HL-60/S4 treated with retinoic acid at 250 ng/mL for 4 days and 3 days (cell line): ENCODE measurements around the gene RUFY1.
"Not testable (repeated sequence)": the region's sequence is repeated elsewhere in the genome, so short reads cannot be mapped to it uniquely, and the experiment has no call there.

Experiments used
- in situ Hi-C: fragments of 300-500 bp; cut with MboI; formaldehyde crosslinking; loops from 2 replicates; pipeline ENCODE4 v1.7.0; 2022; ENCODE audit warnings: low sequenced_read_pairs

RUFY1 gene

DNA sequence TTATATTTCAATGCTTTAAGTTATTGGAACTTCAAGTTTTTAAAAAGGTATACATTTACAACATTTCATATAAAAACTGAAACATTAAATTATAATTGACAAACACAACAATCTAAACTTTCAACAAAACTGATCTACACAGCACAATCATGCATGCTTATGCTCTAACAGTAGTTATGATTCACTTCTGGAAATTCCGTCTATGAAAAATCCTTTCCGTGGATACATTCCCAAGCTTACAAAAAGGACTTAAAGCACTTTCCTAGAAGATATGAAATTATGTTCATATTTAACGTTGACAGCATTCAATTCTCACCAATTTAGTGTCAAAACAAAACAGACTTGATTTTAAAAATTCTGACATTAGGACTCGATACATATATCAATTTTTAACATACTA lies 69.4 kb downstream of the RUFY1 start:
- in situ Hi-C loops: no loop called here

DNA sequence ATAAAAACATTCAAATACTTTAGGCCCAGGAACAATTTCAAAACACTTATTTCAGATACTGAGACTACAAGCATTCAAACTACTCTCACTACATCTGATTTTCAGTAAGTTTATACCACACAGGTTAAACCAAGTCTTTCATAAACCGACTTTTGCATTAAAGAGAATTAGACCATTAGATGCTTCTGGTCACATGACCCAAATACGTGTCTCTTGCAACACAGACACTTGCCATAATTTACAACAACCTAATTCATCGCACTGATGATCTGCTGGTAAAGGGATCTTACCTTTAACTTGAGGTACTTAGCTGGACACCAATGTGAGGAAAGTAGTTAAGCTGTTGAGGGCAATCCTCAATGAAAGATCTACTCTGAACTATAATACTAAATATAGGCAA lies 69.9 kb downstream of the RUFY1 start:
- in situ Hi-C loops: no loop called here

DNA sequence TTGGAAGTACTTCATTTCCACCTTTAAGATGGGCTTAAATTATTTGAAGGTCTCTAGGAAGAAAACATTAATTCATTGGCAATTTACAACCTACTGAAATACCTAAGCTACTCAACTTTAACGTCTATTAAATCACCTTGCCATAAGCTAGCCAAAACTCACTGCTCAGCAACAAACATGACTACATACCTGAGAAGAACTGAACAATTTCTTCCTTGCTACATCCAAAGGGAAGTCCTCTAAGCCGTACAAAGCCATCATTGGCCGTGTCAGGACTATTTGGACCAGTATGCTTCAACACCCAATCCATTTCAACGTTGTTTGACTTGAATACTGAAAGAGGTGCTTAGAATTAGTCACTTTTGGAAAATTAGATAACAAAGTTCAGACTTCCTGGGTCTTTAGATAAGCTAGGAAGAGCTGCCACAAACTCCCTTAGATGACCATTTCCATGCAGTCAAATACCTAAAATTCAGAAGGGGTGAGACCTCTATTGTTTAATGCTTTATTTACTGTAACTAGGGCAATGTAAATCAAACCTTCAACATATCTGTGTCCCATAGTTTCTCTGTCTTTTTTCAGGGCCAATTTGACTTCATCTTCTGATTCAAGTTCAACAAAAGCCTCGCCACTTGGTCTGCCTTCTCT lies 70.5 kb downstream of the RUFY1 start:
- in situ Hi-C loops: no loop called here

DNA sequence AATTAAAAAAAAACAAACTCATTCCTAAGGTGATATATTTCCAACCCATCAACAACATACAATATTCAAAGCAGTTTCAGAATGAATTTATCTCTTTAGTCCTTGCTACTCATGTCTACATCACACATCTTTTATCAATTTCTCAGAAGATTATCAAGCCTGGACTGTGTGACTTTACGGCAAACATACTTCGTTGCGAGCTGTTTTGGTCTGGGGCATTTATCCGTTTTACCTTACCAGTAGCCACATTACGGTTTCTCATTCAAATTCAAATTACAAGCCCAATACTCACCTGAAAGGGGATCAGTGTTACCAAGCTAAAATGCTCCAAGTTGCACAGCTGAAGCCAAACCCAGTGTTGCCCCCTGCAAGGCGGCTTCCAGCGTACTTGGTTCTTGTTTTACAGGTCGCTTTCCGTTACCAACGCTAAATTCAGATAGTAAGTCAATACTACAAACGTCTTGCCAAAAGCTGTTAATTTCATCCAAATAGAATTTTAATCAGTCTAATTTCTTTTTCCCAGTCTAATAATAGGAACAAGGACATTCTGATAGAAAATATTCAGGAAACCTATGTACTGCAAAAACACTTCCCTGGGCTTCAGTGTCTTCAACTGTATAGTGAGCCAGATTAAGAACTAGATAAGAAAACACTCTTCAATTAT lies 71.3 kb downstream of the RUFY1 start:
- in situ Hi-C loops: no loop called here

DNA sequence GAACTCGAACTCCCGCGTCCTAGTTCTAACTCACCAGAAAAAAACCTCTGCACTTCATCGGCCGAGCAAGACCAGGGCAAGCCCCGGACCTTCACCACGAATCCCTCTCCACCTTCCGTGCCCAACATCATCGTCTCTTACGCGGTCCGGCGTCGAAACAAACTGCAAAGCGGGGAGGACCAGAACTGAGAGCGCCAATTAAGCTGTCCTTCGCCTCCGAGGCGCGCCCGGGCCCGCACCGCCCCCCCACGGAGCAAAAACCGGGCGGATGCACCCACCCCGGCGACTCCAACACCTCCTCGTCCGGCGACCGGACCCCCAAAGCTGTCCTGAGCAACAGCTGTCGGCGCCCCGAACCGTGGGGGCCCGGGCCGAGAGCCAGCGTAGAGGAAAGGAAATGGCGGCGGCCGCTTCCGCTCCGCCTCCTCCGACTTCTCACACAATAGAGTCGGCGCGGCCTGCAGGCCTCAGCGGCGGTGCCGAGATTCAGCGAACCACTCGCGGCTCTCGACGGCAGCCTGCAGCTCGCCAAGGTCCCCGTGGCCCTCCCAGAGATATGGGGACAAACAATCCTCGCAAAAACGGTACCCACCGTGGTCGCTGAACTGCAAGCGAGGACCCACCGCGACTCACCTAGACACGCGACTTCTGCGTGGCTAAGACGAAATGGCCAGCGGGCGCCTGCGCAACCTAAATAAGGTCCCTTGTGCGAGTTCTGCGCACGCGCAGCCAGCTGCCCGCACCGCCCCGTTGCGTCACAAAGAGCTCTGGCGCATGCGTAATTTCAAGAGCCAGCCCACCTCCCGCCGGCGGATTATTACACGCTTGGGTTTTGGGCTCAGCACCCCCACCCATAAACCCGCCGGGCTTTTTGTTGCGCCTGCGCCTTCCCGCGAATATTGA lies 72.9 kb downstream of the RUFY1 start, which contains the start of gene HNRNPH1:
HNRNPH1 (minus strand) TSS at position 669 of the 903 bp plus-strand sequence; CDS start at position 131, 538 bp downstream.
- in situ Hi-C loops: no loop called here

DNA sequence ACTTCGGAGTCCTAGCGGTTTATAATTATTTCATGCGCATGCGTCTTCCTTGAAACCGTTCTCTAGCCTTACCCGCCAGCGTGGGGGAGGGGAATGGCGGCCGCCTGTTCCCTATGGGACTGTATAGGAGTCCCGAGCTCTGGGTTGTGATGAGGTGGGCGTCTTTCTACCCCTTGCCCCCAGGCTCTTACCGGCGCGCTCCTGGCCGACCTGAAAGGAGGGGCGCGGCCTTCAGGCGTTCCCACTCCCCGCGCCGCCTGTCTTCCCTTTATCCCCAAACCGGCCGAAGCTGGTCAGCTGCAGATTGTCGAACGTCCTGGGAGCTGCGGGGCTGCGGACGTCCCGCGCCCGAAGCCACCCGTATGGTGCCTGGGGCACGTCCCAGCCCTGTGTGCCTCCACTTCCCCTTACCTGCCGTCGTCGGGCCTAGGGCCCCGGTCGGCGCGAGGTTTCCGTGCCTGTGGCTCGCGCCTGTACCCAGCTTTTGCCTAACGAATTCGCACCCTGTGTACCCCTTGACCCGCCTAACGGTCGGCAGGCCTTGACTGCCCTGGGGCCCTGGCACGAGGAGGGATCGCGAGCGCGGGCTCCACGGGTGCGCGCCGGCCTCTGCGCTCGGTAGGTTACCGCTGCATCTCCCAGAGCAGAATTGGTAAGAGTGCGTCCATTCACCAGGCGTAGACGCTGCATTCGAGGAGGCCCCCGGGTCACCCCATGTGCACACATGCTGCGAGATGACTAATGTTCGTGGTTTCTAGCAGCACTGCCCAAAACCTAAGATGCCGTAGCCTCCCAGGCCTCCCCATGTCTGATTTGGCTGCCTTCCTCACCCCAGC lies 73.8 kb downstream of the RUFY1 start:
- in situ Hi-C loops: no loop called here

DNA sequence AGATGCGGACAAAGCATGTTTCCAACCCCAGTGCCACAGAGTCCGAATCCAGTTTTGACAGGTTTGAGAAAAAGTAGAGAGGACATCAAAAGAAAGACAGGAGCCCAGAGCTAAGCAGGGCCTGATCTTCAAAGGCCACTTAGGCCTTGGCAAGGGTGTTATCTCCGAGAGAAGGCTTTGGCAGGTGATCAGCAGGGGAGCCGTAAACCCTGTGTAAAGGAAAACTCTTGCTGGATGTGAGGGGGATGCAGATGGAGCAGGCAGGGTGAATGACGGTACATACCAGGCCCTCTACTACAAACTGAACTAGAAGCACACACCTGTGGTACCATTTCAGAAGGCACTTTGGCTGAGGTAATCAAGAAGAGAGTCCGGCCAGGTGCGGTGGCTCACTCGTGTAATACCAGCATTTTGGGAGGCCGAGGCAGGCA lies 74.5 kb downstream of the RUFY1 start:
- in situ Hi-C loops: no loop called here

DNA sequence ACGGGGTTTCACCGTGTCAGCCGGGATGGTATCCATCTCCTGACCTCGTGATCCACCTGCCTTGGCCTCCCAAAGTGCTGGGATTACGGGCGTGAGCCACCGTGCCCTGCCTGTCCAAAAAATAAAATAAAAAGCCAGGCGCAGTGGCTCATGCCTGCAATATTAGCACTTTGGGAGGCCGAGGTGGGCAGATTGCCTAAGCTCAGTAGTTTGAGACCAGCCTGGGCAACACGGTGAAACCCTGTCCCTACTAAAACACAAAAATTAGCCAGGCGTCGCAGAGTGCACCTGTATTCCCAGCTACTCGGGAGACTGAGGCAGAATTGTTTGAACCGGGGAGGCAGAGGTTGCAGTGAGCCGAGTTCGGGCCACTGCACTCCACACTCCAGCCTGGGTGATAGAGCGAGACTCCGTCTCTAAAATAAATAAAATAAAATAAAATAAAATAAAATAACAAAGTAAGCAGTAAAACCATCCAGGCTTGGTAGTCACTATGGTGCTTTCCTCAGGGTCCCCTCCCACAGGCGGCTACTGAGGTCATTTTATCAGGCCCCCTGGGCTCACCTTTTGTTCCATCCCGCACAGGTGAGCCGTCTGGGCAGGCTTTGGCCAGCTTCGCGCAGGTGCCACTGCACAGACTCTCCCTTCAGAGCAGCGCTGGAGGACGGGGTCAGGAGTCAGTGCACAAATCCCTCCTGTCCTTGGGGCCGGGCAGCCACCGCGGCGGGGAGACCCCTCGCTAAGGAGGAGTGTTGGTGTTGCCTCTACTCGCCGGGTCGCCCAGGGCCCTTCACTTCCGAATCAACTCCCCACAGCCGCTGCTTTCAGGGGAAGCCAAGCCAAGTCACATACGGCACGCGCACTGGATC lies 83.4 kb downstream of the RUFY1 start:
- in situ Hi-C loops: not testable (repeated sequence)

DNA sequence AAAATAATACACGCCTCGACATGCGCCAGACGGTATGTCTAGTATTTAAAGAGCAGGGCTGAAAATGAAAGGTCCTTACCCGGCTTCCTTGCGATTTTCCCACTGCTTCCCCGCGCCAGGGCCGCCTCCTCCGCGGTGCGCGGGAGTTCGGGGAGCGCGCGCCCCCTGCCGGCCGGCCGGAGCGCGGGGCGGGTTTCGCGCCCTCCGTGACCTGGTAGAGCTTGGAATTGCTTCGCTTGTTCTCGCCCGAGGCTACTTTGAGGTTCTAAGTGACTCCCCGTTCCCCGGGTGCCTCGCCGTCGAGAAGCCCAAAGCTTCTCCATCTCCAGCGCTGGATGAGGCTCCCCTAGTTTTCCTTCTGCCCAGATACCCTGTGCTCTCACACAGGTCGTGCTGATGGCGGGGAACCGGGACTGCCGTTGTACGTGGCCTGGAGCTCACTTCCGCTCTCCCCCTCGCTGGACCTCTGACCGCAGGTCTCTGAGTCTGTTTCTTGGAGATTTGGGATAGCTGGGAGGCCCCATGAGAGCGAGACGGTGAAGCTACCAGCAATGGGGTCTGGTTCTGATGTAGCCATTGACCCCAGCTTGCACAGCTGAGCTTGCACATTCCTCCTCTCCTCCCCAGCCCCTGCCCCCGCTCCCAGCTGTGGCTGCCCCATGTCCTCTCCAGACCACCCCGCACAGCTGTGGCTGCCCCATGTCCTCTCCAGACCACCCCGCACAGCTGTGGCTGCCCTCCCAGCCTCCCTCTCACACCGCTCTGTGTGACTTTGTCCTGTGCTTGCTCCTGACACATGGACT lies 84.2 kb downstream of the RUFY1 start:
- in situ Hi-C loops: not testable (repeated sequence)

DNA sequence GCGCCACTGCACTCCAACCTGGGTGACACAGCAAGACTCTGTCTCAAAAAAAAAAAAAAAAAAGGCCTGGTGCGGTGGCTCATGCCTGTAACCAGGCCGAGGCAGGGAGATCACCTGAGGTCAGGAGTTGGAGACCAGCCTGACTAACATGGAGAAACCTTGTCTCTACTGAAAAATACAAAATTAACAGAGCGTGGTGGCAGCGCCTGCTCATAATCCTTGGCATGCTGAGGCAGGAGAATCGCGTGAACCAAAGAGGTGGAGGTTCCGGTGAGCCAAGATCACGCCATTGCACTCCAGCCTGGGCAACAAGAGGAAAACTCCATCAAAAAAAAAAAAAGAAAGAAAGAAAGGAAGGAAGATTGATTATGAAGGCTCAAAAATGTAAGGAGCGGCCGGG lies 88.9 kb downstream of the RUFY1 start:
- in situ Hi-C loops: not testable (repeated sequence)

DNA sequence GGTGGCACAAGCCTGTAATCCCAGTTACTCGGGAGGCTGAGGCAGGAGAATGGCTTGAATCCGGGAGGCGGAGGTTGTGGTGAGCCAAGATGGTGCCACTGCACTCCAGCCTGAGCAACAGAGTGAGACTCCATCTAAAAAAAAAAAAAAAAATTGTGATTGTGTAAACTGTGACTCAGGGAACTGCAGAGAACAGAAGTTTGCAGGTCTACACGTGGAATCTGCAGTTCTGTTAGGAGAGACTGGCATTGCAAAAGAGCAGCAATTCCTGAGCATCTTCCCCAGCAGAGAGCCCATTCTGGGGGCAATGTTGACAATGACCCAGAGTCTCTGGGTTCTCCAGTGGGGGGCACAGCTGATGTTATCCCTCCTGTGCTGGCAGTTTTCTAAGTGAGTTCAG lies 91.4 kb downstream of the RUFY1 start:
- in situ Hi-C loops: not testable (repeated sequence)

DNA sequence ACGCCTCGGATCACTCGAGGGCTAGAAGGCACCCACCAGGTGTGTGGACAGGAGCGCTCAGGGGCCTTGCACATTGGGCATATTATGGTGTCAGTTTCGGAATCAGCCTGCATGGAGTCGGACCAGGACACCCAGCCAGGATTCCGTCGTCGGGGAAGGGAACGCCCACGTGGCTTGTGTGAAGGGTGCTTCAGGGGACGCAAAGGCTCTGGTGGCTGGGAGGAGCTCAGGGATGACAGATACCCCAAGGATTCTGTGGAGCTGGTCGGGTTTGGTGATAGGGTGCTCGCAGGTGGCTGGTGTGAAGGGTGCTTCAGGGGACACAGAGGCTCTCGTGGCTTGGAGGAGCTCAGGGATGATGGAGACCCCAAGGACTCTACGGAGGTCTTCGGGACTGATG lies 92.3 kb downstream of the RUFY1 start:
- in situ Hi-C loops: not testable (repeated sequence)

DNA sequence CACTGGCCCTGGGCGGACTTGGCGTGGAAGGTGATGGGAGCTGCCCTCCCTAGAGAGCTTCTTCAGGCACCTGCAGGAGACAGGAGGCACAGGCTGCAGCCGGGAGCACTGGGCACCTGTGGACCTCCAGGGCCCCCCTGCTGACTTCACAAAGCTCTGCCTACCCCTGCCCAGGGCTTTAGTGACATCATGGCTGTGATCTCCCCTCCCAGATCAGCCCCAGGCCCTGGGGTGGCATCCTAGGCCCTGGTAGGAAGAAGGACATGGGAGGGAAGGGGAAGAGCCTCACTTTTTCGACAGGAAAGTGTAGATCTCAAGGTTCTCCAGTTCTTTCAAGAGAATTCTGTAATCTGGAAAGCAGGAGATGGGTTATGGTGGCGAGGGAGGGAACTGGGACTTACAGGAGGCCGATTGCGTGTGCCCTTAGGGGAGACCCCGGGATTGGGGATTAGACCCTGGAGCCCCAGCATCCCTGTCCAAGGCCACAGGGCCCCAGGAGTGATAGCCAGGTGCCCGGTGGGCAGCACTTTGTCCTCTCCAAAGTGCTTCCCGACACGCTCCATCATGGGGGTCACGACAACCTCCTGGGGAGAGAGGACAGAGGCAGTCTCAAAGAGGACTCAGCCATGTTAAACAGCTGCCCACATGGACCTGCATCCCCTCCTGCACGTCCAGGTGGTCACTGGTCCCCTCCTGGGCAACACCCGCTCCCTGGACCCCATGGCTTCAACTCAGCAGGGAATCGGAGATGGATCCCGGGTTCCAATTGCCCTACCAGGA lies 93.0 kb downstream of the RUFY1 start:
- in situ Hi-C loops: not testable (repeated sequence)

DNA sequence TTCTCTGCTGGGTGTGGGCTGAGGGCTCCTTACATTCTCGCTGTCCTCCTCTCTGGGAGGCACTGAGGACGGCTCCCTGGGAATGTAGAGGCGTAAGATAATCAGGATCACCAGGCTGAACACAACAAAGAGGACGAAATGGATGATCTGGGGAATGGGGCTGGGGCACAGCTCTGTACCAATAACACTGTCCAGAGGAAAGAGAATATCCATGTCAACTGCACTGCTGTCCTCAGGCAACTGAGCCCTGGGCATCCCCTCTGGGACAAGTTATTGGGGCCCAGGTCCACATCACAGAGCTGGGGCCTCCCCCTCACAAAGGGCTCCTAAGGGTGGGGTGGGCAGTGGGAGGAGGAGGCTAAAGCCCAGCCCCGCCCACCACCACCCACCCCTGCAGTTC lies 94.4 kb downstream of the RUFY1 start:
- in situ Hi-C loops: not testable (repeated sequence)

DNA sequence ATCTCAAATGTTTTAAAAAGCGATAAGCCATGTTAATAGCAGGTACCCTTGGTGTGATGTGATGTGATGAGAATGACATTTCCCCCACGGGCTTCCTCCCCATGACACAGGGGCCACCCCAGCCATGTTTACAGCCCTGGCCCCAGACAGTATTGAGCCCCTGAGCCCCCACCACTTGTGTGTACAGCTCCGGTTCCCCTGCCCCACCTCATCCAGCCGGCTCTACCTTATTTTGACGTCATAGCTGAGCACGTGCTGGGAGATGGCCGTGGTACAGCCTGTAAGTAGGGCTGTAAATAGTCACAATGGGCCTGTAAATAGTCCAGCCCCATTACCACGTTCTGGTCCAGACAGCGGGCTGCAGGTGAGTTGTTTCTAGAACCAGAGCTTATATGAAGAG lies 98.1 kb downstream of the RUFY1 start:
- in situ Hi-C loops: no loop called here

DNA sequence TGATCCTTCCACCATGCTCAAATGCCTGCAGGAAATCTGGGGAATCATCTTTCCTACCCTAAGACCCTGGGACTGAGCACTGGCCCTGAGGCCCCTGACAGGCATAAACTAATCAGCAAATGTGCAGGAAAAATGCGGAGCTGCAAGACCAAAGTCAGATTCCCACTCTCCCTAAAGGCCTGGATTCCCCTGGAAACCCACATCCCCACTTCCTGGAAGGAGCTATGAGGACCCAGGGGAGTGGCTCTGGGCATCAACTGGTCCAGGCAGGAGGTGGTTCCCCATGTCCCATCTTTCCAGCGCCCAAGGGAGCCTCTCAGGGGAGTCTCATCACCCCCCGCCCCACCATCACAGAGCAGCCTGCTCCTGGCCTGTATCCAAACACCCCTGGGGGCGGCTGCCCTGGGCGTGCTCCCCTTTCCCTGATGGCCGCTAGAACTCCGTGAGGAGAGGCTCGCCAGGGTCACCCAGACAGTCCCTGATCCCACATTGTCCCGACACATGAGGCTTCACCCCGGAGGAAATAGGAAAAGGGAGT lies 98.9 kb downstream of the RUFY1 start:
- in situ Hi-C loops: not testable (repeated sequence)

DNA sequence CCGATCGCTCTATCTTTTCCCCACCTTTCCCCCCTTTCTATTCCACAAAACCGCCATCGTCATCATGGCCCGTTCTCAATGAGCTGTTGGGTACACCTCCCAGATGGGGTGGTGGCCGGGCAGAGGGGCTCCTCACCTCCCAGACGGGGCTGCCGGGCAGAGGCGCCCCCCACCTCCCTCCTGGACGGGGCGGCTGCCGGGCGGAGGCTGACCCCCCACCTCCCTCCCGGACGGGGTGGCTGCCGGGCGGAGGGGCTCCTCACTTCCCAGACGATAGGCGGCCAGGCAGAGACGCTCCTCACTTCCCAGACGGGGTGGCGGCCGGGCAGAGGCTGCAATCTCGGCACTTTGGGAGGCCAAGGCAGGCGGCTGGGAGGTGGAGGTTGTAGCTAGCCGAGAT lies 99.9 kb downstream of the RUFY1 start:
- in situ Hi-C loops: not testable (repeated sequence)

DNA sequence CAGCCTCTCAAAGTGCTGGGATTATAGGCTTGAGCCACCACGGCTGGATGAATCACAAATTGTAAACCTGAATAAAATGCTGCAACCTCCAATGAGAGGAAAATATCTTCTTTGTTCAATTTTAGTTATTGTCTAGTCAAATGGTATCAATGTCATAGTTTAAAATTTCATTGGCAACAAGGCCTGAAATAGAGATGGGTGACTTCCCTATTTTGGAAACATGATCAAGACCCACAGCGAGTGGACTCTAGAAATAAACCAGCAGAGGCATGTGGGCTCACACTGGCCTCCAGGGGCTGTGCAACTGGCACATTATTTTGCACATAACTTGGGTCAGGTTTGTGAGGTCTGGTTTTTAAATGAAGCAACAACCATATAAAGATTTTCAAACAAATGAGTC lies 102.8 kb downstream of the RUFY1 start:
- in situ Hi-C loops: not testable (repeated sequence)
